Limb (tissue), 2 donors: ENCODE results near the gene S100A8.
"Not testable (repeated sequence)": the region's sequence is repeated elsewhere in the genome, so short reads cannot be mapped to it uniquely, and the experiment has no call there.

Experiments used
- DNase-seq, 2 donors: peaks; one replicate each; pipeline ENCODE4 v3.0.0-alpha.2; 2016; ENCODE audit errors: extremely low spot score in 2 of 2

S100A8 gene

DNA sequence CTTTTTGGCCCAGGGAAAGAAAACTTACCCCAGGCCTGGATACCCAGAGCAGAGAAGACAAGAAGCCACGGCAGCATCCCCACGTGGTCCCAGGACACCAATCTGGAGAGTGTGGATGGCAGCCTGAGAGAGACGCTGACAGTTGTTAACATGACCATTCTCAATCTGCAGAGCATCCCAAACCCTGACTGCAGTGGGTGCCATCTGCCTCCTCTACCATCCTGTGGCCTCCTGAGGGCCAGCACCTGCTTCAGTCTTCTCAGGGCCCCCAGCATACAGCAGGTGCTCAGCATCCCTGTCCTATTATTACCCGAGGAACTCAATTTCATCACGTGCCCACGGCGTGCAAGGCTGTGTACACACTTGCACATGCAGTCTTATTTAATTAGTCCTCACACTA is 43.0 kb downstream of the S100A8 start:
- DNase-seq = no peak

DNA sequence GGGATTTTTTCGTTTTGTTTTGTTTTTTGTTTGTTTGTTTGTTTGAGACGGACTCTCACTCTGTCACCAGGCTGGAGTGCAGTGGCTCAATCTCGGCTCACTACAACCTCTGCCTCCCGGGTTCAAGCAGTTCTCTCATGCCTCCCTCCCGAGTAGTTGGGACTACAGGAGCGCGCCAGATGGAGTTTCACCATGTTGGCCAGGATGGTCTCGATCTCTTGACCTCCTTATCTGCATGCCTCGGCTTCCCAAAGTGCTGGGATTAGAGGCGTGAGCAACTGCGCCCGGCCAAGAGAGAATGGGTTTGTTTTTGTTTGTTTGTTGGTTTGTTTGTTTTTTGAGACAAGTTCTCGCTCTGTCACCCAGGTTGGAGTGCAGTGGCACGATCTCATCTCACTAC is 43.8 kb downstream of the S100A8 start:
- not testable (repeated sequence) for DNase-seq

DNA sequence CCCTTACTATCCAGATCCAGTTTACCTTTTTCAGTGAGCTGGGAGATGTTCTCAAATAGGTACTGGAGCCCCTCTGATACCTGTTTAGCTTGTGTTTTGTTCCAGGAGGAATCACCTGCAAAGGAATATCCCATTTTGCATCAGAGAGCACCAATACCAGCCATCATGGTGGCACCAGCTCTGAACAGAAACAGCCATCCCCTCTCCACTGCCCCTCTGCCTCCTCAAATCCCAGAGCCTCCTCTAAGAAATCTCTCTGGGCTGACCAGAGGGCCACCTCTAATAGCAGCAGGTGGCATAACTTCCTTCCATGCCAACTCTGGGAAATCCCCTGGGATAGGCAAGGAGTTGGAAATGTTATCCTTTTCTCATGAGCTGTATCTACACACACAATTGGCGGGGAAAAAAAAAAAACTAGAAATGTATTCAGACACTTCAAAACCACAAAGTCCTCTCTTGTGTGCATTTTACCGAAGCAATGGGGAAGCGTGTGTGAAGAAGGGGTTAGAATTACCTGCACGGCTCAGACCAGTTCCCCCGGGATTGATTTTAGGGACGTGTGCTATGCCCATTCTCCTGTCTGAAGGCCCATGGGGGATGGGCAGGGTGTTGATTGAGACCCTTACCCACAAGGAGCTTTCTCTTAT is 44.7 kb downstream of the S100A8 start:
- DNase-seq = no peak

DNA sequence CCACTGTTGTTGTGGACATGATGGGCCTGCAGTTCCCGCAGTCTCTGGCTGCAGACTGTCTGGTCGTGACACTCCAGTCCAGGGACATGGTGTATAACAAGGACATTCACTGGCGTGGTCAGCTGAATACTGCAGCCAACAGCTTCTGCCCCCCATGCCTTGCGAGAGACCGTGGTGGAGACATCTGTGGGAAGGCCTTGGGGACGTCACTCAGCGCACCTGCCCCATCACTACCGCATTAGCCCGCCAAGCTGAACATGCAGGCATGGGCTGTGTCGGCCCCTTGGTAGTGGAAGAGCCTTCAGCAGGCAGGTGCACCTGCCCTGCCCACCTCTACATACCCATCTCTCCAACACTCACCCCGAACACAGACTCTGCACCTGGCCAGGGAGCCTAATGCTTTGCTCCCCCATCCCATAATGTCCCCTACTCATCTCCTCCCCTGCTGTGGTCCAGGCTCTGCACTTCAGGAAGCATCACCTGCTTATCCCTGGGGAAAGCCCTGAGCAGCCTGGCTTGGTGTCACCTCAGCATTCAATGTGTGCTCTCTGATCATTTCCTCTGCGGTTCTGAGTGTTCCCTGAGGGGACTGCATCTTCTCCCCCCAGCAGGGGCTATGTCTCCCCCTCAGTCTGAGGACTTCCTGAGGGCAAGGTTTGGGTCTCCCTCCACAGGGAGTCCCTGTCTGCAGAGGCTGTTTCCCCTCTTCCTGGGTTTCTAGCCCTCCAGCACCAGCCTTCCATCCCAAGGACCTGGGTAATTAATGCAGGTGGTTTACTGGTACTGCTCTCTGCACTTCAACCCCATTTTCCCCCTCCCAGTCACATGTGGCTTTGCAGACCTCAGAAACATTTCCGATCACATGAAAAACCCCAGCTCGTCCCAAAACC is 45.4 kb downstream of the S100A8 start:
- no peak for DNase-seq

DNA sequence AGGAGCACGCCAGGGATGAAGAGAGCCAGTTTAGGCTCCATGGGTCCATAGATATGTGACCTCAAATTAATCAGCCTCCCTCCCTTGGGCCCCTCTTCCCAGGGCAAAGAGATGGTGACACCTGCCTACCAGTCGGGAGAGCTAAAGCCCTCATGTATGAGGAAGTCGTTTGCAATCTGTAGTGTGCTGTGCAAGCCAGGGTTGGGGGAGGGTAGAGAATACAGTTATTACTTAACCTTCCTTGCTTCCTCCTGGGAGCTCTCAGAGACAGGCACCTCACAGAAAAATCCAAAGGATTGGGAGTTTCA is 46.2 kb downstream of the S100A8 start:
- no peak for DNase-seq

DNA sequence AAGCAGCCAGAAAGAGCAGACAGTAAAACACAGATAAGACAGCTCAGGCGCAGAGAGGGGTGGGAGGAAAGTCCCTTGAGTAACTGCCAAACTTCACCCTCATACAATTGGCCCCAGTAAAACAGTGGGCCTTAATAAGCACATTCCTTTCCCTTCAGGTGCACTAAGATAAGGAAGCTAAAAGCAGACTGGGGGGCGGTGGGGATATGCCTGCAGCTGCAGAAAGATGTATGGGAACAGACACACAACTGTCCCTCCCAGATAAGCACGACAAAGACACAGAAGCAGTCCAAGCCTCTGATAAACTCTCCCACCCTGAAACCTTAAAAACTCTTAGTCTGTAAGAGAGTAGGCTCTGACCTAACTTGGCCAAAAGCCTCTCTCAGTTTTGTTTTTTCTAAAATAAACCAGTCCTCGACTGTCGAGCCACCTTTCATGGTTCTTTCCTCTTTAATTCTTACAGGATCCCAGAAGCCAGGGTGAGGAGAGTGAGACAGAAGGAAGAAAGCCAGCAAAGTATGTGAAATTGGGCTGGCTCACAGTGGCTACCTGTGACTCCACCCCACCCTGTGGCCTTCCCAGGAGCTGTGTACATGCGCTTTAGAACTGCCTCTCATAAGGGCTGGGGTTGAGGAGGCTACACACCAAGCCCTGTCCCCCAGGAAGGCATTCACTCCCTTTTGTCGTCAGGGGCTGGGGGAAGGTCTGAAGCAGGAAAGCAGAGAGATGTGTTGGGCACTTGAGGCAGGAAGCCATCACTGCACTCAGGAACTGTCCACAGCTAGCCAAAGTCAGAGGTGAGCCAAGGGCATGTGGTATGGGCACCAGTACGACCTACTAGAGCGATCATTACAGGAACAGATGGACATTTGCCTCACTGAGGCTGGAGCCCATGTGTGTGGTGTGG is 46.8 kb downstream of the S100A8 start:
- no peak for DNase-seq

DNA sequence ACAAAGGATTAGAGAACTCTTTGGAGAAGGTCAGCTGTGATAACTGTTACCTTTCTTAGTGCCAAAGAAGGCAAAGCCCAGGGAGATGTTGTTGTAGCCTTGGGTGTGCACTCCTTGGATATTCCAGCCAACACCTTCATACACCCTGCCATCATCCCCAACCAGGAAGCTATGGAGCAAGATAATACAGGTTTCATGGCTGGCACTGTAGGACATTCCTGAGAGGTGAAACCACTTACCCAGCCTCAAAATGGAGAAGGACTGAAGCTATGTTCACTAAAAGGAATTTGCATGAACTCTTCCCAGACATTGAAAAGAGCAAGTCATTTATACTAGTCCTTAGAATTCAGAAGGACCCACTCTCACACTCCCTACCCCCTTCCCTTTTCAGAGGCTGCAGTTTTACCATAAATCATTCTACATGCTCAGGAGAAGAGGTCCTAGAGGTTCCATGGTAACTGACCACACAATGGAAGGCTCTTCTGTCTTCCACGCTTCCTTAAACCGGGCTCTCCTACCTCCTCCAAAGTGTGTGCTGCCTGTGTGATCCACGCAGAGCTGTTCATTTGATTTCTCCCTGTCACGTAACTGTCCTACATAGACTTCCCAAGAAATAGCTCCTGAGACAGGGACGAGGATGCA is 47.7 kb downstream of the S100A8 start:
- DNase-seq = no peak

DNA sequence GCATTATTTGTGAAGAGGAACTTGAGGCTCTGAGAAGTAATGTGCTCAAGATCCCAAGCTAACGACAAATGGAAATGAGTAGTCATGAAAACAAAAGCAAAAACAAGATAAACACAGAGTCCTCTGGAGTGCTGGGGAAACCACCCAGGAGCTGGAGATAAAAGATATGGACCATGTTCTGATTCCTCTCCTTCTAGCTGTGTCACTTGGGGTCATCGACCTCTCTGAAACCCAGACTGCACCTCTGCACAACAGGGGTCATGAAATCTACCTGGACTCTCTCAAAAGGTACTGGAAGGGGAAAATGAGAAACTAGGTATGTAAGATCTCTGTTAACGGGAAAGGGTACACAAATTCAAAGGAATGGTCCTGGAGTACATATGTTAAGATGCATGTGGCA is 48.7 kb downstream of the S100A8 start:
- DNase-seq = no peak

GRCh38 chr1:153341431-153341934 is 49.4 kb downstream of the S100A8 start:
- DNase-seq = no peak

DNA sequence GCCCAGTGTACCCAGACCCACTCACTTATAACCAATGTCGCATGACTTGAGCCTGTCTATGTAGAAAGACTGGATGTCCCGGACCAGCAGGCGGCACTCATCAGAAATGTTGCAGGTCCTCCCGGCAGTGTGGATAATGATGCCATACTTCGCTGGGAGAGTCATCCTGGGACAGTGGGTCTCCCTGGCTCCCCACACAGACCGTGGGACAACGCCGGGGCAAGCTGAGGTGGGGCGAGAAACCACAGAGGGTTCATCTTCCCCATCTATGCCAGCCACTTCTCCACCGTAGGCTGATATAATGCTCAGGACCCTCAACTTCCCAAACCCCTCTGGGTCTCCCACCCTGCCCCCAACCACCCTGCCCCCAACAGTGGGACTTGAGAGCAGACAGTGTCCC is 50.5 kb downstream of the S100A8 start:
- no peak for DNase-seq
